Ectodermal cell (in vitro differentiated cells): Measurements from ENCODE around the gene RTTN.

ENCODE experiments used
- H3K27ac ChIP-seq: 2 replicates; pipeline ENCODE4 v1.7.0; 2013; ENCODE audit warnings: mild to moderate bottlenecking, low read depth, low read length; ENCODE audit not compliant: insufficient read depth, poor library complexity, severe bottlenecking
- H3K27me3 ChIP-seq: 2 replicates; pipeline ENCODE4 v1.7.0; 2013; ENCODE audit warnings: mild to moderate bottlenecking, low read length; ENCODE audit not compliant: insufficient read depth, control insufficient read depth, poor library complexity, severe bottlenecking
- H3K36me3 ChIP-seq: one replicate; pipeline ENCODE4 v1.7.0; 2013; ENCODE audit warnings: low read length; ENCODE audit not compliant: control insufficient read depth, insufficient read depth
- H3K4me1 ChIP-seq: one replicate; pipeline ENCODE4 v1.7.0; 2013; ENCODE audit warnings: low read length; ENCODE audit not compliant: control insufficient read depth, insufficient read depth
- H3K4me3 ChIP-seq: 2 replicates; pipeline ENCODE4 v1.7.0; 2013; ENCODE audit warnings: low read depth, low read length, control low read depth; ENCODE audit not compliant: insufficient read depth
- H3K9me3 ChIP-seq: 2 replicates; pipeline ENCODE4 v1.7.0; 2013; ENCODE audit warnings: mild to moderate bottlenecking, low read length, moderate library complexity; ENCODE audit not compliant: control insufficient read depth
- WGBS, 2 experiments: methylation state at CpG; one replicate each; pipeline ENCODE4 v1.1.7; 2013; ENCODE audit warnings: missing lambda C conversion rate in 2 of 2; 5-methylcytosine and 5-hydroxymethylcytosine counted together

RTTN gene

DNA sequence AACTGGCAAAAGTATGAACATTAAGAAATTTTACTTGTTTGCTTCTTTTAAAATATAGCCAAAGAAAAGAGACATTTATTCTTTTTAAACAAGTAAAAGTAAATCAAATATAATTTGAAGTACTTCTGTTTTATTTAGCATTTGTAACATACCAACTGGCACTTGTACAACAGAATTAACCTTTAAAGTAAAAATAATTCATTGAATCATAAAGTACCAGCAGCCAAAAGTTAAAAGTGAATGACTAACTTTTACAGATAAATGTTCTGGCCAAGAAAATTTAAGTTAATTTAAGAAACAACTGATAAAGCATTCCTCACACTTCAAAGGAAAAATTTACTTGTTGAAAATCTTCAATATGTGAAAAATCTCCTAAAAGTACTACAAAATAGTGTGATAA is 23.8 kb downstream of the RTTN start:
- Histone ChIP-seq H3K4me3 (no peak overlapping the region), H3K9me3 (no peaks in the 10 kb centered on the region), H3K27ac (no peak overlapping the region), H3K36me3 (peaks cover 10% of the 10 kb centered on the region), H3K4me1 (no peaks in the 10 kb centered on the region), H3K27me3 (no peaks in the 10 kb centered on the region)

DNA sequence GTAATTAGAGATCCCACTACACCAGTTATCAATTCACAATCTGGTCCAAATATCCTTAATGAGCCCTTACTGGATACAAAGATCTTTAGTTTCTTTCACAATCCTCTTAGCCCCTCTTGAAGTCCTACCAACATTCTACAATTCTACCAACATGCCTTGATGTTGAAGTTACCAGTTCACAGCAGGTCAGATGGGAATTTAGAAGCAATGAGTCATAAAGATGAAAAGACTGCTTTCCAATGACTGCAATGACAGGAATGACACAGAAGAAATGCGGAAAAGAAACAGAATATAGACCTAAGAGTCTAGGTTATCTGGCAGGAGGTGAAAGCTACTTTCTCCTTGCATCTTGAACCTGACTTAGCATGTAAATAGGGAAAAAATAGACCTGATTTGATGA is 24.5 kb downstream of the RTTN start:
- 76 to 83% methylated on average over 1 of the region's 1 CpG for WGBS, 2 experiments
- Histone ChIP-seq H3K9me3 (no peaks in the 10 kb centered on the region), H3K27ac (no peak overlapping the region), H3K36me3 (peaks cover 4% of the 10 kb centered on the region), H3K4me3 (no peak overlapping the region), H3K27me3 (no peaks in the 10 kb centered on the region), H3K4me1 (no peaks in the 10 kb centered on the region)

DNA sequence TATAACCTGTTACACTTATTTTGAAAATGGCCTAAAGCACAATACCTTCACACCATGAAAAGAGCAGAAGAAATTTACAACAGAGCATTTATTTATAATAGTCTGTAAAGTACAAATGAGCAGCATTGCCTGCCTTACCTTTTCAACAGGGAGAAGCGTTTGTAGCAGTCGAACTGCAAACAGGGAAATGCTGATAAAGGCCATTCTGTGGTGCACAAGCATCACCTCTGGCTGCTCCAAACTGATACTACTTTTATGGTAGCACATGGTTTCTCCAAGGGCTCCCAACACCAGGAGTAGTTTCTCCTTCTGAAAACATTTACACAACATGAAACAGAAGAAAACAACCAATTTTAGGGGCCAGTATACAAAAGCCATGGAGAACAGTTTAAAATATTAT is 28.9 kb downstream of the RTTN start:
- Histone ChIP-seq H3K36me3 (no peaks in the 10 kb centered on the region), H3K4me3 (no peak overlapping the region), H3K9me3 (no peaks in the 10 kb centered on the region), H3K27ac (no peak overlapping the region), H3K4me1 (no peaks in the 10 kb centered on the region), H3K27me3 (no peaks in the 10 kb centered on the region)
- 92 to 96% methylated on average over 2 of the region's 2 CpGs for WGBS, 2 experiments

DNA sequence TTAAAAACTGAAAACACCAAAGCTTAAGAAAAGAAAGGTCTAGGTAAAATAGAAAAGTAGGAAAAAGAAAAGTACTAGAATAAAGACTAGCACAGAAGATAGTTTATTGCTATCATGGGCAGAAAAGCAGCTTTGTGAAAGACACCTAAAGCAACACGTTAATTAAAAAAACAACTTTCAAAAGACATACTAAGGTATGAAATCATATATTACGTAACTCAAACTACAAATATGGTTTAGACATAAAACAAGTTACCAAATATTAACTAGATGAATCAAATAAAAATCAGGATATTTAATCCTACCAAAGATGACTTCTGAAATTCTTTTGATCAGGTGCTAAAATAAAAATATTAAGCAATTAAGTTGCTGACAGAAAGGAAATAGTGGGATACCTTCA is 30.3 kb downstream of the RTTN start:
- Histone ChIP-seq H3K27me3 (no peaks in the 10 kb centered on the region), H3K27ac (no peak overlapping the region), H3K36me3 (no peaks in the 10 kb centered on the region), H3K4me1 (no peaks in the 10 kb centered on the region), H3K9me3 (no peaks in the 10 kb centered on the region), H3K4me3 (no peak overlapping the region)
- 92 to 100% methylated on average over 1 to 2 of the region's 2 CpGs for WGBS, 2 experiments

DNA sequence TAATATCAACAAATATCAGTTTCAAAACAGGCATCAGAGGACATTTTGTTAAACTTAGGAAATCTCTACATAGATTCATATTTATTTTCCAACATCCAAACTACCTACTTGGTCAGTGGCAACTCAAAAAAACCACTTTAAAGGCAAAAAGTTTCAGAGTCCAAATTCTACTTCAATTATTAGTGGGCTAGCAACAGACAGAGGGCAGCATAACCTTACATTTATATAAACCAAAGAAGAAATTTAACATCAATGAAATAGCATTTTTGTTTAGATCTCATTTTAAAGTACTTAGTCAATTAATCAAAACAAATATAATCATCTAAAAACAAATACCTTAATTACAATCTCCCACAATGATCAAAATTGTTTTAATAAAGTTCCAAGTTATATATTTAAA is 33.3 kb downstream of the RTTN start:
- Histone ChIP-seq H3K27ac (no peak overlapping the region), H3K4me1 (no peaks in the 10 kb centered on the region), H3K27me3 (no peaks in the 10 kb centered on the region), H3K9me3 (no peaks in the 10 kb centered on the region), H3K36me3 (no peaks in the 10 kb centered on the region), H3K4me3 (no peak overlapping the region)

DNA sequence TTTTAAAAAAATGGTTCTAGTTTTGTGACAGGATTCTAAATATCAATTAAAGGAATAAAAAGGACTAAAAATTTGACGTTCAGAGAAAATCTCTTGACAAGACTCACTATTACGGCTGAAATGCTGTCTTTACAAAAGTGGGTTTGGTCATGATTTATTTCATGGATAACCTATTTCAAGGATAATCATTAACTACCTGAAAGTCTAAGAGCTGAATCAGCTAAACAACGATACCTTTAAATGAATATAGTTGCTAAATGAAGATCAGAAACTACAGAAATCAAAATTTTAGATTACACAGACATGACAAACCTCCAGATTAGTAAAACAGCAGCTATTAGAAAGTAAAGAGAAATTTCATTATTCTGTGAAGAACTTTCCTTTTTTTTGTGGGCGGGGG is 35.7 kb downstream of the RTTN start:
- no peaks in the 10 kb centered on the region for H3K4me1 ChIP-seq
- H3K4me3 ChIP-seq: no peak overlapping the region
- no peaks in the 10 kb centered on the region for H3K9me3 ChIP-seq
- WGBS, 2 experiments: 96 to 100% methylated on average over 3 to 4 of the region's 4 CpGs
- H3K36me3 ChIP-seq: no peaks in the 10 kb centered on the region
- H3K27me3 ChIP-seq: no peaks in the 10 kb centered on the region
- no peak overlapping the region for H3K27ac ChIP-seq

DNA sequence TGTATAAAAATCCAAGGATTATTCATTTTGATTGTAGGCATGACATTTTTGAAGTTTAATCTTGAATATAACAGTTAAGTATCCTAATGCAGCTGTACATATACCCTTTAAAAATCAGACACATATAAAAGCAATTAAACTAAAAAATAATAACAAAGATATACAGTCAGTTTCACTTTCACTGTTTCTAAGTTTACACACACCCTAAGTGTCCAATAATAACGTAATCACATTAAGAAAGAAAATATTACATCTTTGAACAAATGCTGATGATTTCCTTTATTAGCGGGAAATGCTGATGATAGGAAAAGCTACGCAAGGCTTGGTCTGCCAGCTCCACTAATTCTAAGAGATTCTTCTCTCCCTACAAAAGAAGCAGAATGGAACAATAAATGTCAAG is 38.8 kb downstream of the RTTN start:
- H3K4me1 ChIP-seq: no peaks in the 10 kb centered on the region
- 94 to 97% methylated on average over 3 of the region's 3 CpGs for WGBS, 2 experiments
- H3K27ac ChIP-seq: no peak overlapping the region
- H3K36me3 ChIP-seq: peaks cover 3% of the 10 kb centered on the region
- H3K9me3 ChIP-seq: no peaks in the 10 kb centered on the region
- H3K4me3 ChIP-seq: no peak overlapping the region
- no peaks in the 10 kb centered on the region for H3K27me3 ChIP-seq

DNA sequence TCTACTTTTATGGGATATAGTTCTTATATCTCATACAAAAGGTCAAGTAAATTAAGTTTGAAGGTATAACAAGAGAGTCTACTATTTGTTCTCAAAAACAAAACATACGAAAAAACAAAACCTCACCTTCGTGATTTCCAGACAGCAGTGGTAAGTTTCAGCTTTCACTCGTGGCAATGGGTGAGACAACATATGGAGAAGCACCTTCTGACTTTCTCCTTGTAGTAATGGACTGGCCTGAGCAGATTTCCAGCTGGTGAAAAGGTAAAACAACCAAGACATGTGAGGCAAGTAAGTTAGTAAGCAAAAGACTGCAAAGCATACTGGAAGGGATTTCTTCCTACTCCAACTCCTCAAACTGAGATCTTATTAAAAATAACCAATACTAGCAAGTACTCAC is 39.6 kb downstream of the RTTN start:
- Histone ChIP-seq H3K27ac (no peak overlapping the region), H3K27me3 (no peaks in the 10 kb centered on the region), H3K4me1 (no peaks in the 10 kb centered on the region), H3K36me3 (peaks cover 3% of the 10 kb centered on the region), H3K9me3 (no peaks in the 10 kb centered on the region), H3K4me3 (no peak overlapping the region)
- 94% methylated on average over 3 of the region's 3 CpGs for WGBS, 2 experiments

DNA sequence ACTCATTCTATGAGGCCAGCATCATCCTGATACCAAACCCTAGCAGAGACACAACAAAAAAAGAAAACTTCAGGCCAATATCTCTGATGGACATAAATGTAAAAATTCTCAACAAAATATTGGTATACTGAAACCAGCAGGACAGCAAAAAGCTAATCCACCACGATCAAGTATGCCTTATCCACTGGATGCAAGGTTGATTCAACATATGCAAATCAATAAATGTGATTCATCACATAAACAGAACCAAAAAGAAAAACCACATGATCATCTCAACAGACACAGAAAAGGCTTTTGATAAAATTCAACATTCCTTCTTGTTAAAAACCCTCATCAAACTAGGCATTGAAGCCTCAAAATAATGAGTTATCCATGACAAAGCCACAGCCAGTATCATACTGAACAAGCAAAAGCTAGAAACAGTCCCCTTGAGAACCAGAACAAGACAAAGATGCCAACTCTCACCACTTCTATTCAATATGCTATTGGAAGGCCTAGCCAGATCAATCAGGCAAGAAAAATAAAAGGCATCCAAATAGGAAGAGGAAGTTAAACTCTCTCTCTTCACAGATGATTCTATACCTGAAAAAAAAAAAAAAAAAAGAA is 45.3 kb downstream of the RTTN start:
- Histone ChIP-seq H3K4me1 (no peaks in the 10 kb centered on the region), H3K9me3 (no peaks in the 10 kb centered on the region), H3K4me3 (no peak overlapping the region), H3K27me3 (no peaks in the 10 kb centered on the region), H3K27ac (no peak overlapping the region), H3K36me3 (peaks cover 3% of the 10 kb centered on the region)
- 78 to 93% methylated on average over 1 of the region's 1 CpG for WGBS, 2 experiments

DNA sequence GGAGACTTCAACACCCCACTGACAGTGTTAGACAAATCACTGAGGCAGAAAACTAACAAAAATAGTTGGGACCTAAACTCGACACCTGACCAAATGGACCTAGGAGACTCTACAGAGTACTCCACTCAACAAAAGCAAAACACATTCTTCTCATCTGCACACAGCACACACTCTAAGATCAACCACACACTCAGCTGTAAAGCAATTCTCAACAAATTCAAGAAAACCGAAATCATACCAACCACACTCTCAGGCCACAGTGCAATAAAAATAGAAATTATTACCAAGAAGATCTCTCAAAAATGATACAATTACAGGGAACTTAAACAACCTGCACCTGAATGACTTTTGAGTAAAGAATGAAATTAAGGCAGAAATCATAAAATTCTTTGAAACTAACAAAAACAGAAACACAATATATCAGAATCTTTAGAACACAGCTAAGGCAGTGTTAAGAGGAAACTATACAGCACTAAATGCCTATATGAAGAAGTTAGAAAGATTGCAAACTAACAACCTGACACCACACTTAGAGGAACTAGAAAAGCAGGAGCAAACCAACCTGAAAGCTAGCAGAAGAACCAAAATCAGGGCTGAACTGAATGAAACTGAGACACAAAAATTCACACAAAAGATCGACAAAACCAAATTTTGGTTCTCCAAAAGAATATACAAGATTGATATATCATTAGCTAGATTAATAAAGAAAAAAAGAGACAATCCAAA is 46.3 kb downstream of the RTTN start:
- Histone ChIP-seq H3K36me3 (peaks cover 3% of the 10 kb centered on the region), H3K4me3 (no peak overlapping the region), H3K4me1 (no peaks in the 10 kb centered on the region), H3K27me3 (no peaks in the 10 kb centered on the region), H3K27ac (no peak overlapping the region), H3K9me3 (no peaks in the 10 kb centered on the region)
- 89 to 94% methylated on average over 2 to 3 of the region's 3 CpGs for WGBS, 2 experiments
